Activated T-helper 2 cell treated with anti-CD3 and anti-CD28 coated beads, Interferon-gamma antibody, Interleukin-2, Interleukin-4, amounts not matched to agents 10 μg/mL and 5 μg/mL and 100 μg/mL, durations not matched to agents 14 hours and 24 hours and 36 hours (primary cell): ENCODE measurements around the gene NHERF1. TPM values are rescaled to one million over a fixed set of nuclear protein-coding genes. Genes with fewer than 3 reads are reported as not detected.

Experiments
- DNase-seq: peaks from one replicate; pipeline ENCODE4 v3.0.0; 2021; ENCODE audit warnings: low spot score
- H3K27ac Mint-ChIP-seq: one replicate; pipeline ENCODE4 v1.8.0; 2021; ENCODE audit warnings: mixed read lengths
- H3K27me3 Mint-ChIP-seq: one replicate; pipeline ENCODE4 v1.8.0; 2021; ENCODE audit warnings: low read depth, mixed read lengths
- H3K36me3 Mint-ChIP-seq: one replicate; pipeline ENCODE4 v1.8.0; 2021; ENCODE audit warnings: low read depth, mixed read lengths
- H3K4me1 Mint-ChIP-seq: one replicate; pipeline ENCODE4 v1.8.0; 2021; ENCODE audit warnings: low read depth, mixed read lengths
- H3K4me3 Mint-ChIP-seq: one replicate; pipeline ENCODE4 v1.8.0; 2021; ENCODE audit warnings: low read depth, mild to moderate bottlenecking, moderate library complexity, mixed read lengths
- H3K9me3 Mint-ChIP-seq: one replicate; pipeline ENCODE4 v1.8.0; 2021; ENCODE audit warnings: mixed read lengths
- intact Hi-C: fragments of 100-400 bp; cut with micrococcal nuclease; formaldehyde crosslinking; loops from one replicate; pipeline ENCODE4 v1.15.1; 2023
- total RNA-seq: library from RNA; stranded (reverse); gene quantifications from 2 replicates; pipeline ENCODE4 v1.2.3, GENCODE V29; 2022

Gene NHERF1
- total RNA-seq, 1 donor from 2014 or later, result 133 TPM

DNA sequence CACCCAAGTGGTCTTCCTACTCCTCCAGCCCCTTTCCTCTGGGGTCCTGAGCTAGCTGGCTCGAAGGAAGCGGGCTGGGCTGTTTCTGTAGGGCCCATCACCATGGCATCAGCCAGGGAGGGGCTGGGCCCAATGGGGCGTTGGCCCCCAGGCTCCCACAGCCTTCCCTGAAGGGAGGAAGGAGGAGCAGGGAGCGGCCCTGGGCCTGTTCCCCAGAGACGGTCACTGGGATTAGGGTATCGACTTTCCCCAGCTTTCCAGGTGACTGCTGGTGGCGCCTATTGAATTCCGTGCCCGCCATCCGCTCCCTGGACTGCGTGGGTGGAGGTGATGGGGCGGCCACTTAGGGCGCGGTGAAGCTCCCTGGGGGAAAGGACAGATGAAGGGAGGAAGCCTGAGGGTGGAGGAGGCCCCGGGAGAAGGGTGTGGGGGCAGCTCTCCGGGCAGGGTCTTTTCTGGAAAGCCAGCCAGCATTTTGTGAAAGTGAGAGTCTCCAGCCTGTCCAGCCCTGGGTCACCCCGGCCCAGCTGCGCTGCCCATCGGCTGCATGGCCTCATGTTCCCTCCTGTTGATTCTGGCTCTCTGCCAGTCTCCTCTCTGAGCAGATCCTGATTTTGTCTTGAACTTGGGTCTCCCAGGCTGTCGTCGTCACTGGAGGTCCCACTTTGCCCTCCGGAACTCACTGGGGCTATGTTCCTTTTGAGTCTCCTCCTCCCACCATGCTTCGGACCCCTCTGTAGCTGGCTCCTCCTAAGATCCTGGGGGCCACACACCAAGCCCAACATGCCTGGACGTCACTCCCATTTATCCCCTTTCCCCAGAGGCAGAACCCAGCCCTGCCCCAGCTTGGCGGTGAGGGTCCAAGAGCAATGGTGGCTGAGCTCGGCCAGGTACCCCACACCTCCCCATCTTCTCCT, 9.8 kb downstream of the NHERF1 start:
- H3K4me1 Mint-ChIP-seq, result peaks cover 48% of the 10 kb centered on the region
- DNase-seq, result no peak
- H3K27me3 Mint-ChIP-seq, result no peaks in the 10 kb centered on the region
- H3K36me3 Mint-ChIP-seq, result peaks cover 15% of the 10 kb centered on the region
- no peaks in the 10 kb centered on the region for H3K9me3 Mint-ChIP-seq
- H3K4me3 Mint-ChIP-seq, result peak overlapping the region; percentile 41
- intact Hi-C loops, result no loop called here
- peak overlapping the region; percentile 65 for H3K27ac Mint-ChIP-seq

DNA sequence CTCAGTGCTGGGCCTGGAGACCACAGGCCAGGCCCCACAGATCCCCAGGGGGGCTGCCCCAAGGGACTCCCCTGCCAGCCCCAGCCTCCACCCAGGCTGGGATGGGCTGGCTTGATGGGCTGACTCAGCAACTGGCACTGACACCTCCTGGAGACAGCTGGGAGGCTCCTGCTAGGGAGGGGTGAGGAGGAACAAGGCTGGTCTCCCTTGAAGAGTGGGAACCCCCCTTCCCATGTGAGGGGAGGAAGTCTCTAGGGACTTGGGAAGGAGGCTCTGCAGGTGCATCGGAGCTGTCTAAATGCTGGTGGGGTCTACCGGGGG, 10.4 kb downstream of the NHERF1 start:
- Mint-ChIP-seq H3K27me3 (no peaks in the 10 kb centered on the region), H3K4me1 (peaks cover 45% of the 10 kb centered on the region), H3K4me3 (peak overlapping the region; percentile 41), H3K9me3 (no peaks in the 10 kb centered on the region), H3K27ac (peak overlapping the region; percentile 65), H3K36me3 (peaks cover 13% of the 10 kb centered on the region)
- DNase-seq, result no peak
- intact Hi-C loops, result loop anchor here (1.0 kb wide), 1 partner anchor 10 kb away; no protein-coding TSS in a partner anchor

- intact Hi-C loops, result loop anchor here (1.0 kb wide), 1 partner anchor 10 kb away; no protein-coding TSS in a partner anchor
- peaks cover 13% of the 10 kb centered on the region for H3K36me3 Mint-ChIP-seq
- H3K9me3 Mint-ChIP-seq, result no peaks in the 10 kb centered on the region
- H3K27me3 Mint-ChIP-seq, result no peaks in the 10 kb centered on the region
- peaks cover 45% of the 10 kb centered on the region for H3K4me1 Mint-ChIP-seq
- DNase-seq, result peak; percentile 53
- peak overlapping the region; percentile 65 for H3K27ac Mint-ChIP-seq
- H3K4me3 Mint-ChIP-seq, result peak overlapping the region; percentile 41
Observed at GRCh38 chr17:74759243-74759801, 10.9 kb downstream of the NHERF1 start.

- peak overlapping the region; percentile 65 for H3K27ac Mint-ChIP-seq
- H3K36me3 Mint-ChIP-seq, result peaks cover 14% of the 10 kb centered on the region
- intact Hi-C loops, result loop anchor here (1.0 kb wide), 1 partner anchor 11 kb away; no protein-coding TSS in a partner anchor
- H3K4me3 Mint-ChIP-seq, result peak overlapping the region; percentile 33
- no peak for DNase-seq
- no peaks in the 10 kb centered on the region for H3K27me3 Mint-ChIP-seq
- peaks cover 41% of the 10 kb centered on the region for H3K4me1 Mint-ChIP-seq
- no peaks in the 10 kb centered on the region for H3K9me3 Mint-ChIP-seq
Observed at GRCh38 chr17:74759941-74760340, 11.5 kb downstream of the NHERF1 start.

DNA sequence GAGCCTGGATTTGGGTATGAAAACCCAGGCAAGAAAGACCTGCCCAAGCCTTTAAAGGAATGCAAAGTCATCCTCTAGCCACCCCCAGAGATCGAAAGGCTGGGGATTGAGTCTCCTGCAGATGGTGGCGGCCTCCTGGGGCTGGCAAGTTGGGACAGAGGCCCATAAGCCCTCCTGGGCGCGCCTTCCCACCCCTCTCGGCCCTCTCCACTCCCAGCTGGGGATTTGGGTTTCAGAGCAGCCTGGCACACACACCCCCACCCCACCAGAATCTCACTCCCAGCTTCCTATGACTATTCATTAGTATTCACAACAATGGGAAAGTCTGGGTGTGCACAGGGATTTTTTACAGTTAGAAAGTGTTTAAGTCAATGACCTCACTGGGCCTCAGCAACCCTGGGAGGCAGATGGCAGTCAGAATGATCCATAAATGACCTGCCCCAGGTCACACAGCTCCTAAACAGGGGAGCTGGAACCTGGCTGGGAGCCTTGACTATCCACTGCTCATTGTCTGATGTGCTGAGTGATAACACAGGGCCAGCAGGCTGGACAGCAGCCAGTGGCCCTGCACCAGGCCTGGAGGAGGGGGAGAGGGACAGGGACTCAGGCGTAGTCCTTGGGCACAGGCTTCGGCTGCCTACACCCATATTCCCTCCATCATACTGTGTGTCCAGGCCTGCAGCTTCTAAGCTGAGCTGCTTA, 12.1 kb downstream of the NHERF1 start:
- no peak overlapping the region for H3K4me3 Mint-ChIP-seq
- H3K27me3 Mint-ChIP-seq, result no peaks in the 10 kb centered on the region
- intact Hi-C loops, result no loop called here
- H3K4me1 Mint-ChIP-seq, result peaks cover 37% of the 10 kb centered on the region
- no peak for DNase-seq
- no peak overlapping the region for H3K27ac Mint-ChIP-seq
- H3K9me3 Mint-ChIP-seq, result no peaks in the 10 kb centered on the region
- H3K36me3 Mint-ChIP-seq, result peaks cover 13% of the 10 kb centered on the region

DNA sequence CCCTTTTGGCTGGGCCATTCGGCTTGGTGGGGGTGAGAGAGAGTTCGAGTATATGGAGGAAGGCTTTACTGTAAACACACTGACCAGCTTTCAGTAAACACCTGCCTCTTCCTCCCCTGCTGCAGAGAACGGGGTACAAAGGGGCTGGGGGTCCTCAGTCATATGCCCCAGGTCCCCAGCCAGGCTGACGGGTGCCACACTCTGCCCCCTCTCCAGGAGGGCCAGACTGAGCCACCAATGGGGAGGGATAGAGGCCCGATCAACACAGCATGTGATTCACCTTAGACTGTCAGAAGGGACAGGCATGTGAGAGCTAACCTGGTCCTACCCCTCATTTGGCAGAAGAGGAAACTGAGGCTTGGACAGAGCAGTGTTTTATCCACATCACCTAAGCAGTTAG, 13.0 kb downstream of the NHERF1 start:
- Mint-ChIP-seq H3K36me3 (peaks cover 18% of the 10 kb centered on the region), H3K4me1 (peaks cover 37% of the 10 kb centered on the region)

DNA sequence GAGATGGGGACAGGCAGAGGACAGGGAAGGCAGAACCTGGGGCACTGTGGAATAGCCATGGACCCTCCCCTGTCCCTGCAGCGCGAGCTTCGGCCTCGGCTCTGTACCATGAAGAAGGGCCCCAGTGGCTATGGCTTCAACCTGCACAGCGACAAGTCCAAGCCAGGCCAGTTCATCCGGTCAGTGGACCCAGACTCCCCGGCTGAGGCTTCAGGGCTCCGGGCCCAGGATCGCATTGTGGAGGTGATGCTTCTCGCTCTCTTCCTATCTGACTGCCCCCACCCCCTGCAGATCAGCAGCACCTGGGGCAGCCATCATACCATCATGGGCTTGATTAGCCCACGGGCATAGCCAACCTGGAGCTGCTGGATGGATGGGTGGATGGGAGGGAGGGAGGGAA, 13.5 kb downstream of the NHERF1 start:
- intact Hi-C loops, result no loop called here
- H3K27me3 Mint-ChIP-seq, result no peaks in the 10 kb centered on the region
- no peak for DNase-seq
- no peaks in the 10 kb centered on the region for H3K9me3 Mint-ChIP-seq
- peaks cover 33% of the 10 kb centered on the region for H3K4me1 Mint-ChIP-seq
- no peak overlapping the region for H3K4me3 Mint-ChIP-seq
- H3K27ac Mint-ChIP-seq, result no peak overlapping the region
- H3K36me3 Mint-ChIP-seq, result peaks cover 21% of the 10 kb centered on the region

More for the DNA sequence above, 13.0 kb downstream of the NHERF1 start:
- H3K27ac Mint-ChIP-seq, result no peak overlapping the region
- no peaks in the 10 kb centered on the region for H3K9me3 Mint-ChIP-seq
- no peak for DNase-seq
- no peak overlapping the region for H3K4me3 Mint-ChIP-seq
- no peaks in the 10 kb centered on the region for H3K27me3 Mint-ChIP-seq
- intact Hi-C loops, result no loop called here

GRCh38 chr17:74763565-74764387, 15.3 kb downstream of the NHERF1 start:
- Mint-ChIP-seq H3K36me3 (peaks cover 28% of the 10 kb centered on the region), H3K27ac (no peak overlapping the region), H3K27me3 (no peaks in the 10 kb centered on the region), H3K4me1 (peaks cover 23% of the 10 kb centered on the region), H3K9me3 (no peaks in the 10 kb centered on the region), H3K4me3 (no peak overlapping the region)
- no peak for DNase-seq
- intact Hi-C loops, result no loop called here

DNA sequence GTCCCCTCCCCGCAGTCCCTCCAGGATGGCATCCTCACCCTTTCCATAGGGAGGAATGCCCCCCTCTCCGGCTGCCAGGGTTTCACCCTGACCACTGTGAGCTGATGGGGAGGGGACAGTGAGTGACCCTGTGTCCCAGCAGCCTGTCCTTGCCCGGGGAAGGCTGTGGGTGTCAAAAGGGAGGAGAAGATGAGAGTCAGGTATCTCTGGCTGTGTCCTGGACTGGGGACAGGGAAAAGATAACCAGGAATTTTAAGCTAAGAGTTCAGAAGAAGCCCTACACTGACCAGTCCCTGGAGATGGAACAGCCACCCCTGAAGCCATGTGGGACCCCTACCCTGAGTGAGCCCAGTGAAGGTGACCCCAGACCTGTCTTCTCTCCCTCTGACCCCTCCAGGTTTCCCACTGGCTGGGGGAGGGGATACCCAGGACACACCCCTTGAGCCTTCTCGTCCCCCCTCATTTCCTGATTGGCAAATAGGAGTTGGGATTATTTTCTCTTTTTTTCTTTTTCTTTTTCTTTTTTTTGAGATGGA, 16.4 kb downstream of the NHERF1 start:
- no peak overlapping the region for H3K4me3 Mint-ChIP-seq
- no peaks in the 10 kb centered on the region for H3K27me3 Mint-ChIP-seq
- peaks cover 15% of the 10 kb centered on the region for H3K4me1 Mint-ChIP-seq
- no peaks in the 10 kb centered on the region for H3K9me3 Mint-ChIP-seq
- DNase-seq, result no peak
- intact Hi-C loops, result no loop called here
- H3K36me3 Mint-ChIP-seq, result peaks cover 36% of the 10 kb centered on the region
- H3K27ac Mint-ChIP-seq, result peak overlapping the region; percentile 17

DNA sequence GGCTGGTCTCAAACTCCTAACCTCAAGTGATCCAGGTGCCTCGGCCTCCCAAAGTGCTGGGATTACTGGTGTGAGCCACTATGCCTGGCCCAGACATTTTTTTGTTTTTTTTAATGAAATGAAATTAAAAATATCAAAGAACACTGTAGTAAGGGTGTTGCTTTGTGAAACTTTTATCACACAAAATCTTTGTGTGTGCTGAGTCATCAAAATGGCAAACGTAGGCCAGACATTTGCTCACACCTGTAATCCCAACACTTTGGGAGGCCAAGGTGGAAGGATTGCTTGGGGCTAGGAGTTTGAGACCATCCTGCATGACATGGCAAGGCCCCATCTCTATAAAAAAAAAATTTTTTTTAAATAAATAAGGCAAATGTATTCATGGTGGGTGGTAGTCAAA, 18.0 kb downstream of the NHERF1 start:
- H3K27ac Mint-ChIP-seq, result no peak overlapping the region

GRCh38 chr17:74767111-74767516, 18.7 kb downstream of the NHERF1 start:
- H3K27me3 Mint-ChIP-seq, result no peaks in the 10 kb centered on the region
- intact Hi-C loops, result no loop called here
- H3K36me3 Mint-ChIP-seq, result peaks cover 53% of the 10 kb centered on the region
- H3K9me3 Mint-ChIP-seq, result no peaks in the 10 kb centered on the region
- no peak for DNase-seq
- no peak overlapping the region for H3K27ac Mint-ChIP-seq
- no peak overlapping the region for H3K4me3 Mint-ChIP-seq
- H3K4me1 Mint-ChIP-seq, result peaks cover 13% of the 10 kb centered on the region

More for the DNA sequence above, 18.0 kb downstream of the NHERF1 start:
- H3K4me1 Mint-ChIP-seq, result peaks cover 14% of the 10 kb centered on the region
- peaks cover 46% of the 10 kb centered on the region for H3K36me3 Mint-ChIP-seq
- no peak for DNase-seq
- no peaks in the 10 kb centered on the region for H3K9me3 Mint-ChIP-seq
- no peak overlapping the region for H3K4me3 Mint-ChIP-seq
- H3K27me3 Mint-ChIP-seq, result no peaks in the 10 kb centered on the region
- intact Hi-C loops, result no loop called here
